Stimulated activated effector memory CD8-positive, alpha-beta T cell treated with anti-CD3 and anti-CD28 coated beads, Interleukin-12 subunit alpha, Interleukin-12 subunit beta, amount 100 ng/mL, for 72 hours (primary cell): ENCODE measurements around the gene IFI6.
"Not testable (repeated sequence)": the region's sequence is repeated elsewhere in the genome, so short reads cannot be mapped to it uniquely, and the experiment has no call there.

ENCODE experiments used
- ATAC-seq: fragments of 150-1000 bp; cut with Tn5 transposase; 2 replicates; pipeline ENCODE4 v1.10.0; 2021
- DNase-seq, 2 donors: peaks; one replicate each; pipeline ENCODE4 v3.0.0; 2021 to 2022; ENCODE audit warnings: low spot score in 2 of 2
- H3K27ac Mint-ChIP-seq: one replicate; pipeline ENCODE4 v1.8.0; 2022; ENCODE audit warnings: mild to moderate bottlenecking, mixed read lengths
- H3K36me3 Mint-ChIP-seq: one replicate; pipeline ENCODE4 v1.8.0; 2022; ENCODE audit warnings: mild to moderate bottlenecking, mixed read lengths
- H3K4me1 Mint-ChIP-seq: one replicate; pipeline ENCODE4 v1.8.0; 2022; ENCODE audit warnings: mixed read lengths
- H3K4me3 Mint-ChIP-seq: one replicate; pipeline ENCODE4 v1.8.0; 2022; ENCODE audit warnings: mild to moderate bottlenecking, mixed read lengths
- H3K9me3 Mint-ChIP-seq: one replicate; pipeline ENCODE4 v1.8.0; 2022; ENCODE audit warnings: mixed read lengths

Gene IFI6

GRCh38 chr1:27647328-27647727 is 24.7 kb downstream of the IFI6 start:
- Mint-ChIP-seq H3K4me3 (no peak overlapping the region), H3K36me3 (no peaks in the 10 kb centered on the region), H3K27ac (no peak overlapping the region), H3K9me3 (no peaks in the 10 kb centered on the region), H3K4me1 (peaks cover 27% of the 10 kb centered on the region)
- ATAC-seq (no peak), DNase-seq (no peak)

DNA sequence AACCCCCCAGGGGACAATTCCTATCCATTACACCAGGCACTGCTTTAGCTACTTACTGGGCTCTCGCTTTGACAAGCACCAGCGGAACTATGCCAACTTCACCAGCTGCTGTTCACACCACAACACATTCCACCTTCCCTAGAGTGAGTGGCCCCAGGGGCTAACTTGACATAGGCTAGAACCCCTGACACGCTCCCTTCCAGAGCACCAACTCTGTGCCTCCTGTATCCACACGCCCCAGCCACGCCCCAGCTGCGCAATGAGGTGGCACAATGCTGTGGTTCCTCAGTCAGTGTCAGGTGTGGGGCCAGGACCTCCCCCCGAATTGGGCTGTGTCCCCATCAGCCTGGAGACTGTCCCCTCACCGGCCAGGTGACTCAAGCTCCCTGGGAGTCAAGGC is 25.3 kb downstream of the IFI6 start:
- Mint-ChIP-seq H3K36me3 (no peaks in the 10 kb centered on the region), H3K9me3 (no peaks in the 10 kb centered on the region), H3K27ac (no peak overlapping the region), H3K4me1 (peaks cover 27% of the 10 kb centered on the region), H3K4me3 (no peak overlapping the region)
- no peak for DNase-seq
- no peak for ATAC-seq

- ATAC-seq (no peak), DNase-seq (no peak)
- Mint-ChIP-seq H3K9me3 (no peaks in the 10 kb centered on the region), H3K27ac (peak overlapping the region; percentile 41), H3K4me3 (no peak overlapping the region), H3K4me1 (peaks cover 15% of the 10 kb centered on the region), H3K36me3 (no peaks in the 10 kb centered on the region)
Observed at GRCh38 chr1:27645071-27645415, 26.9 kb downstream of the IFI6 start.

- H3K9me3 Mint-ChIP-seq = no peaks in the 10 kb centered on the region
- DNase-seq (no peak), ATAC-seq (no peak)
- peak overlapping the region; percentile 80 for H3K27ac Mint-ChIP-seq
- H3K36me3 Mint-ChIP-seq = no peaks in the 10 kb centered on the region
- H3K4me3 Mint-ChIP-seq = no peak overlapping the region
- peaks cover 12% of the 10 kb centered on the region for H3K4me1 Mint-ChIP-seq
Observed at GRCh38 chr1:27644369-27645070, 27.5 kb downstream of the IFI6 start.

- peak overlapping the region; percentile 80 for H3K27ac Mint-ChIP-seq
- H3K4me3 Mint-ChIP-seq = no peak overlapping the region
- ATAC-seq (peak; percentile 94), DNase-seq (peak; percentile 58 to 80)
- no peaks in the 10 kb centered on the region for H3K36me3 Mint-ChIP-seq
- peaks cover 12% of the 10 kb centered on the region for H3K4me1 Mint-ChIP-seq
- no peaks in the 10 kb centered on the region for H3K9me3 Mint-ChIP-seq
Observed at GRCh38 chr1:27643600-27644368, 28.2 kb downstream of the IFI6 start.

- H3K36me3 Mint-ChIP-seq, ATAC-seq, H3K9me3 Mint-ChIP-seq, H3K4me3 Mint-ChIP-seq, DNase-seq, H3K27ac Mint-ChIP-seq: not testable (repeated sequence)
- H3K4me1 Mint-ChIP-seq = peaks cover 34% of the 10 kb centered on the region
Observed at GRCh38 chr1:27640514-27640913, 31.5 kb downstream of the IFI6 start.

GRCh38 chr1:27638805-27639204 is 33.2 kb downstream of the IFI6 start:
- H3K4me3 Mint-ChIP-seq = no peak overlapping the region
- peaks cover 40% of the 10 kb centered on the region for H3K4me1 Mint-ChIP-seq
- H3K36me3 Mint-ChIP-seq = no peaks in the 10 kb centered on the region
- peak overlapping the region; percentile 68 for H3K27ac Mint-ChIP-seq
- no peak for DNase-seq
- no peaks in the 10 kb centered on the region for H3K9me3 Mint-ChIP-seq
- ATAC-seq = no peak

GRCh38 chr1:27638047-27638734 is 33.8 kb downstream of the IFI6 start:
- H3K36me3 Mint-ChIP-seq = no peaks in the 10 kb centered on the region
- DNase-seq = no peak
- no peak for ATAC-seq
- H3K9me3 Mint-ChIP-seq = no peaks in the 10 kb centered on the region
- H3K4me3 Mint-ChIP-seq = no peak overlapping the region
- peak overlapping the region; percentile 68 for H3K27ac Mint-ChIP-seq
- peaks cover 40% of the 10 kb centered on the region for H3K4me1 Mint-ChIP-seq

DNA sequence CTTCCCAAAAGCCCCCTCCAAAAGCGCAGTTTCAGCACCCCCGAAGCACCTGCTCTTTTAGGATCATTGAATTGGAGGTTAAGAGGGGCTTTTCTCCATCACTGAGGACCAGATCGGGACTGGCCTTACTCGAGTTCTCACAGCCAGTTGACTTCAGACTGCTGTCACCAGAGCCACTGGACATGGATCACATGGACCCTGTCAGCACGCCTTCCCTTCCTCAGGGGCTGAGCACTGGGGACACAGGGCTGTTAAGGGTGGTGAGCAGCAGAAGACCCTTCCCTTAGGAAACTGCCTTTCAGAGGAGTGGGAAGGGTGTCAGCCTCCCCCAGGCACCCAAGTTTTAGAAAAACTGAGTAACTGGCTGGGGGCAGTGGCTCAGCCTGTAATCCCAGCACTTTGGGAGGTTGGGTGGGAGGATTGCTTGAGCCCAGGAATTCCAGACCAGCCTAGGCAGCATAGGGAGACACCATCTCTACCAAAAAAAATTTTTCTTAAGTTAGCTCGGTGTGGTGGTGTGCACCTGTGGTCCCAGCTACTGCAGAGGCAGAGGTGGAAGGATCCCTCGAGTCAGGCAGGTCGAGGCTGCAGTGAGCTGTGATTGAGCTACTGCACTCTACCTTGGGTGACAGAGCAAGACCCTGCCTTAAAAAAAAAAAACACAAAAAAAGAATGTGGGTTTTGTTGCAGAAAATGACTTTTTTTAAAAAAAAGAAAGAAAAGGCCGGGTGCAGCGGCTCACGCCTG is 36.4 kb downstream of the IFI6 start:
- peaks cover 15% of the 10 kb centered on the region for H3K36me3 Mint-ChIP-seq
- no peaks in the 10 kb centered on the region for H3K9me3 Mint-ChIP-seq
- ATAC-seq (no peak), DNase-seq (no peak)
- peak overlapping the region; percentile 89 for H3K27ac Mint-ChIP-seq
- peak overlapping the region; percentile 71 for H3K4me3 Mint-ChIP-seq
- H3K4me1 Mint-ChIP-seq = peaks cover 67% of the 10 kb centered on the region

DNA sequence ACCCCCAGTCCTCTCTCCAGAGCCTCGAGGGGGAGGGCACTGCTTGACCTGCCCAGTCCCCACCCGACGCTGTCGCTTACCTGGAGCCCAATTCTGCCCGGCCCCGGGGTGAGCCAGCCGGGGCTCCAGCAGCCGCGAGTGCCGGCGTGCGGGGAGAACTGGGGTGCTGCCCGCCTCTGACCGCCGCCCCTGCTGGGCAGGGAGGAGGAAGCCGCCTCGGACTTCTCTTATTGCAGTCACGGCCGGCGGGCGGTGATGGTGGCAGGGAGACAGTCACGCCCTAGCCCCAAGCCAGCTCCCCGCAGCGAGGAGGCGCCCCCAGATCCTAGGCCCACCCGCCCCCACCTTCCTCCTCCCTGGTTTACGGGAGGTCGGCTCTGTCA is 37.0 kb downstream of the IFI6 start, which contains the start of gene FGR:
Gene FGR (minus strand): TSS at position 201 of the 383 bp plus-strand sequence. CDS start 11,269 bp downstream, outside the sequence.
- peaks cover 69% of the 10 kb centered on the region for H3K4me1 Mint-ChIP-seq

GRCh38 chr1:27634177-27634984 is 37.6 kb downstream of the IFI6 start:
- Mint-ChIP-seq H3K9me3 (no peaks in the 10 kb centered on the region), H3K36me3 (peaks cover 15% of the 10 kb centered on the region), H3K4me3 (peak overlapping the region; percentile 71), H3K27ac (peak overlapping the region; percentile 89), H3K4me1 (peaks cover 71% of the 10 kb centered on the region)
- ATAC-seq (no peak), DNase-seq (peak in 1 of 2 donors; percentile 83)

More for the DNA sequence above, 37.0 kb downstream of the IFI6 start, which contains the start of gene FGR:
- no peaks in the 10 kb centered on the region for H3K9me3 Mint-ChIP-seq
- H3K4me3 Mint-ChIP-seq = peak within 1 kb of the TSS; percentile 71
- DNase-seq (no peak), ATAC-seq (no peak)
- peaks cover 15% of the 10 kb centered on the region for H3K36me3 Mint-ChIP-seq
- H3K27ac Mint-ChIP-seq = peak within 1 kb of the TSS; percentile 89

DNA sequence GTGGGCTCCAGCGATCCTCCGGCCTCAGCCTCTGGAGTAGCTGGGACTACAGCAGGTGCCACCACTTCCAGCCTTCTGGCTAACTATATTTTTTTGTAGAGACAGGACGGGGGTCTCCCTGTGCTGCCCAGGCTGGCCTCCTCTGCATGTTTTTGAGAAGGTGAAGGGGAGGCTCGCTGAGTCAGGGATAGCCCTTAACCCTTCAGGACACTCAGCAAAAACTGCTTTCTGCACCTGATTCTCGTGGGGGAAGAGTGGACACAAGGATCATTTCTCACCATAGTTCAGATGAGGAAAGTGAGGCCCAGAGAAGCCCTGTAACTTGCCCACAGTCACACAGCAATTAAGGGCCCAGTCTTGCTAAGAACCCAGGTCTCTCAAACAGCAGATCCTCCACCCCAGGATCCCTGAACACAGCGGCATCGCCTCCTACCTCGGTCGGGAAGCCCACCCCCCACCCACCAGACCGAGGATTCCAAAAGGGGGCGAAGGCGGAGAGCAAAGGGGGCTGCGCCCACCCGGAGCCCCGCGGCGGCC is 38.3 kb downstream of the IFI6 start:
- Mint-ChIP-seq H3K36me3 (peaks cover 15% of the 10 kb centered on the region), H3K9me3 (no peaks in the 10 kb centered on the region), H3K4me3 (peak overlapping the region; percentile 71), H3K4me1 (peaks cover 78% of the 10 kb centered on the region), H3K27ac (peak overlapping the region; percentile 83)
- no peak for DNase-seq
- no peak for ATAC-seq

- no peaks in the 10 kb centered on the region for H3K9me3 Mint-ChIP-seq
- H3K4me3 Mint-ChIP-seq = peak overlapping the region; percentile 71
- ATAC-seq (no peak), DNase-seq (no peak)
- peaks cover 80% of the 10 kb centered on the region for H3K4me1 Mint-ChIP-seq
- H3K27ac Mint-ChIP-seq = peak overlapping the region; percentile 83
- H3K36me3 Mint-ChIP-seq = peaks cover 15% of the 10 kb centered on the region
Observed at GRCh38 chr1:27633298-27633610, 38.7 kb downstream of the IFI6 start.
